PC-3 (cell line): Measurements from ENCODE around the gene SMOC2. TPM values are rescaled to one million over a fixed set of nuclear protein-coding genes. Genes with fewer than 3 reads are reported as not detected.

ENCODE experiments used
- ATAC-seq: fragments of 200-7000 bp; cut with Tn5 transposase; 2 replicates; pipeline ENCODE4 v1.9.1; 2020; ENCODE audit warnings: mild to moderate bottlenecking, moderate library complexity
- BruUV-seq: library from RNA; stranded (reverse); fragments of 400-500 nt; replicated peaks from 2 replicates; lab custom pipeline; 2021; lab: Mats Ljungman, UMichigan
- CTCF ChIA-PET: fragments of 300-600 bp; sonication (Branson Sonifier 250); formaldehyde crosslinking; loops from one replicate; lab custom pipeline; 2022; ENCODE audit warnings: antibody characterized with exemption; lab: Charles Lee
- POLR2A ChIA-PET: fragments of 300-600 bp; sonication (Branson Sonifier 250); formaldehyde crosslinking; loops from one replicate; lab custom pipeline; 2022; ENCODE audit warnings: antibody characterized with exemption; ENCODE audit not compliant: unreplicated experiment; lab: Charles Lee
- DNase-seq: peaks from one replicate; pipeline ENCODE4 v3.0.0-alpha.2; 2015
- H2AFZ ChIP-seq: fragments of 300-600 bp; sonication (generic); 2 replicates; pipeline ENCODE4 v1.6.0; 2016; ENCODE audit warnings: antibody characterized with exemption, low read length
- H3F3A ChIP-seq: fragments of 300-600 bp; sonication (generic); one replicate; pipeline ENCODE4 v1.6.0; 2017; ENCODE audit warnings: antibody characterized with exemption, low read length, control low read depth, mild to moderate bottlenecking; ENCODE audit not compliant: unreplicated experiment
- H3K27ac ChIP-seq: fragments of 300-600 bp; sonication (generic); 2 replicates; pipeline ENCODE4 v1.5.1; 2016; ENCODE audit warnings: mild to moderate bottlenecking, low read length
- H3K27me3 ChIP-seq: fragments of 300-600 bp; sonication (generic); 2 replicates; pipeline ENCODE4 v1.6.1; 2016; ENCODE audit warnings: low read length, mixed read lengths
- H3K36me3 ChIP-seq: fragments of 300-600 bp; sonication (generic); 2 replicates; pipeline ENCODE4 v1.6.1; 2016; ENCODE audit warnings: low read depth, mixed run types, low read length, mixed read lengths
- H3K4me1 ChIP-seq: fragments of 300-600 bp; sonication (generic); 2 replicates; pipeline ENCODE4 v1.5.1; 2016; ENCODE audit warnings: low read length; ENCODE audit not compliant: insufficient read depth
- H3K4me2 ChIP-seq: fragments of 300-600 bp; sonication (generic); 2 replicates; pipeline ENCODE4 v1.6.0; 2016; ENCODE audit warnings: low read length
- H3K4me3 ChIP-seq: fragments of 300-600 bp; sonication (generic); 2 replicates; pipeline ENCODE4 v1.5.1; 2016; ENCODE audit warnings: mild to moderate bottlenecking, low read length, mixed read lengths
- H3K79me2 ChIP-seq: fragments of 300-600 bp; sonication (generic); 2 replicates; pipeline ENCODE4 v1.6.1; 2017; ENCODE audit warnings: low read length, mixed read lengths
- H3K9ac ChIP-seq: fragments of 300-600 bp; sonication (generic); 2 replicates; pipeline ENCODE4 v1.6.0; 2016; ENCODE audit warnings: mild to moderate bottlenecking, low read length
- H3K9me2 ChIP-seq: fragments of 300-600 bp; sonication (generic); replicated peaks from 2 replicates; pipeline ENCODE4 v1.6.1; 2016; ENCODE audit warnings: mixed run types, low read length, mixed read lengths
- H3K9me3 ChIP-seq: fragments of 300-600 bp; sonication (generic); 2 replicates; pipeline ENCODE4 v1.6.1; 2016; ENCODE audit warnings: low read length, mixed read lengths
- H4K20me1 ChIP-seq: fragments of 300-600 bp; sonication (generic); 2 replicates; pipeline ENCODE4 v1.6.1; 2016; ENCODE audit warnings: low read length, mixed read lengths
- EZH2 ChIP-seq: fragments of 300-600 bp; sonication (generic); IDR thresholded peaks from one replicate; pipeline ENCODE4 v1.6.1; 2017; ENCODE audit warnings: antibody characterized with exemption, mild to moderate bottlenecking, low read length; ENCODE audit not compliant: unreplicated experiment
- EZH2phosphoT487 ChIP-seq: fragments of 300-600 bp; sonication (generic); IDR thresholded peaks from 2 replicates; pipeline ENCODE4 v1.6.1; 2018; ENCODE audit warnings: mild to moderate bottlenecking, antibody characterized with exemption, low read length, borderline replicate concordance
- intact Hi-C: fragments of 100-400 bp; cut with micrococcal nuclease; formaldehyde crosslinking; loops from 2 replicates; pipeline ENCODE4 v1.9.0; 2023
- total RNA-seq: library from RNA; depleted of rRNA; stranded (reverse); fragments of >200 nt; gene quantifications from 2 replicates; pipeline ENCODE4 v1.2.3, GENCODE V29; 2014
- TF ChIP-seq, protein P1 (sequence below): fragments of 300-600 bp; sonication (generic); conservative IDR thresholded peaks from 2 replicates; pipeline ENCODE4 v1.5.1; 2017; ENCODE audit warnings: antibody characterized with exemption, low read depth, mild to moderate bottlenecking, low read length

SMOC2 gene
- total RNA-seq, 1 experiment from 2014 or later = not detected

DNA sequence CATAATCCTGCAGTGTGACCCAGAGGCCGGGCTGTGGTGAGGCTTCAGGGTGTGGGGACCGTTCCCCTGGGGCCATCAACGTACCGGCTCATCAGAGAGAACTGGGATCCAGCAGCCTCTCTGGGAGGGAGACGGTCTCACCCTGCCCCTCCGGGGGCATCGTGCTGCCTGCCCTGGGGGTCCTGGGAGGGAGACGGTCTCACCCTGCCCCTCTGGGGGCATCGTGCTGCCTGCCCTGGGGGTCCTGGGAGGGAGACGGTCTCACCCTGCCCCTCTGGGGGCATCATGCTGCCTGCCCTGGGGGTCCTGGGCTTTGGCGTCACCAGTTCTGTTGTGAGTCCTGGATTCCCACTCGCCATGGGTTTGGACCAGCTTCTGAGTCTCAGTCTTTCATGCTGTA is 17.1 kb downstream of the SMOC2 start:
- H3K9ac ChIP-seq = no peak overlapping the region
- no peak for DNase-seq
- H3K79me2 ChIP-seq = no peaks in the 10 kb centered on the region
- no peak overlapping the region for H3K4me3 ChIP-seq
- POLR2A ChIA-PET = no interaction called here
- TF ChIP-seq EZH2 (no peak), EZH2phosphoT487 (no peak)
- TF ChIP-seq, protein P1, sequence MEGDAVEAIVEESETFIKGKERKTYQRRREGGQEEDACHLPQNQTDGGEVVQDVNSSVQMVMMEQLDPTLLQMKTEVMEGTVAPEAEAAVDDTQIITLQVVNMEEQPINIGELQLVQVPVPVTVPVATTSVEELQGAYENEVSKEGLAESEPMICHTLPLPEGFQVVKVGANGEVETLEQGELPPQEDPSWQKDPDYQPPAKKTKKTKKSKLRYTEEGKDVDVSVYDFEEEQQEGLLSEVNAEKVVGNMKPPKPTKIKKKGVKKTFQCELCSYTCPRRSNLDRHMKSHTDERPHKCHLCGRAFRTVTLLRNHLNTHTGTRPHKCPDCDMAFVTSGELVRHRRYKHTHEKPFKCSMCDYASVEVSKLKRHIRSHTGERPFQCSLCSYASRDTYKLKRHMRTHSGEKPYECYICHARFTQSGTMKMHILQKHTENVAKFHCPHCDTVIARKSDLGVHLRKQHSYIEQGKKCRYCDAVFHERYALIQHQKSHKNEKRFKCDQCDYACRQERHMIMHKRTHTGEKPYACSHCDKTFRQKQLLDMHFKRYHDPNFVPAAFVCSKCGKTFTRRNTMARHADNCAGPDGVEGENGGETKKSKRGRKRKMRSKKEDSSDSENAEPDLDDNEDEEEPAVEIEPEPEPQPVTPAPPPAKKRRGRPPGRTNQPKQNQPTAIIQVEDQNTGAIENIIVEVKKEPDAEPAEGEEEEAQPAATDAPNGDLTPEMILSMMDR = no peak
- no peaks in the 10 kb centered on the region for H4K20me1 ChIP-seq
- CTCF ChIA-PET = no interaction called here
- H2AFZ ChIP-seq = no peak overlapping the region
- H3K27ac ChIP-seq = no peak overlapping the region
- no TSS peak for BruUV-seq
- H3K27me3 ChIP-seq = peaks cover 10% of the 10 kb centered on the region; the same call in 1 of the 2 replicates
- H3K36me3 ChIP-seq = no peaks in the 10 kb centered on the region
- no peak overlapping the region for H3K4me2 ChIP-seq
- no peaks in the 10 kb centered on the region for H3K4me1 ChIP-seq
- no peaks in the 10 kb centered on the region for H3F3A ChIP-seq
- no peak for ATAC-seq
- no peaks in the 10 kb centered on the region for H3K9me2 ChIP-seq
- intact Hi-C loops = no loop called here
- H3K9me3 ChIP-seq = no peaks in the 10 kb centered on the region

DNA sequence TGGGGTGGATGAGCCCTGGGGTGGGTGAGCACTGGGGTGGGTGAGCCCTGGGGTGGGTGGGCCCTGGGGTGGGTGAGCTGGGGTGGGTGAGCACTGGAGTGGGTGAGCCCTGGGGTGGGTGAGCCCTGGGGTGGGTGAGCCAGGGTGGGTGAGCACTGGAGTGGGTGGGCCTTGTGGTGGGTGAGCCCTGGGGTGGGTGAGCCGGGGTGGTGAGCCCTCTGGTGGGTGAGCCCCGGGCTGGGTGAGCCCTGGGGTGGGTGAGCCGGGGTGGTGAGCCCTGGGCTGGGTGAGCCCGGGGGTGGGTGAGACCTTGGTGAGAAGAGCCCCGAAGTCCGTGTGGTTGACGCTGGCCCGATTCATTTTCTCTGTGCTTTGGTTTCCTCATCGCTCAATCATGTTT is 18.6 kb downstream of the SMOC2 start:
- Histone ChIP-seq H3K9me2 (no peaks in the 10 kb centered on the region), H2AFZ (no peak overlapping the region), H3K79me2 (no peaks in the 10 kb centered on the region), H3K4me1 (no peaks in the 10 kb centered on the region), H3F3A (no peaks in the 10 kb centered on the region), H3K36me3 (no peaks in the 10 kb centered on the region), H4K20me1 (no peaks in the 10 kb centered on the region), H3K9me3 (no peaks in the 10 kb centered on the region), H3K4me2 (no peak overlapping the region), H3K27me3 (peaks cover 18% of the 10 kb centered on the region), H3K9ac (no peak overlapping the region), H3K4me3 (no peak overlapping the region), H3K27ac (no peak overlapping the region)
- no peak for DNase-seq
- CTCF ChIA-PET = no interaction called here
- BruUV-seq = no TSS peak
- TF ChIP-seq, protein P1 = no peak
- TF ChIP-seq EZH2phosphoT487 (no peak), EZH2 (no peak)
- intact Hi-C loops = no loop called here
- POLR2A ChIA-PET = no interaction called here
- no peak for ATAC-seq

- CTCF ChIA-PET = no interaction called here
- no peaks in the 10 kb centered on the region for H3K36me3 ChIP-seq
- intact Hi-C loops = no loop called here
Measured at GRCh38 chr6:168462289-168462853, 21.4 kb downstream of the SMOC2 start.

More at GRCh38 chr6:168462289-168462853, 21.4 kb downstream of the SMOC2 start:
- H3K79me2 ChIP-seq = no peaks in the 10 kb centered on the region
- H3K4me1 ChIP-seq = no peaks in the 10 kb centered on the region
- H3K27me3 ChIP-seq = peaks cover 25% of the 10 kb centered on the region
- TF ChIP-seq EZH2phosphoT487 (no peak), EZH2 (no peak)
- TF ChIP-seq, protein P1 = no peak
- H3K27ac ChIP-seq = no peak overlapping the region
- no peak overlapping the region for H2AFZ ChIP-seq
- no peaks in the 10 kb centered on the region for H4K20me1 ChIP-seq
- BruUV-seq = no TSS peak
- no peak overlapping the region for H3K4me3 ChIP-seq
- H3K9me3 ChIP-seq = no peaks in the 10 kb centered on the region
- POLR2A ChIA-PET = no interaction called here
- DNase-seq (no peak), ATAC-seq (no peak)
- no peak overlapping the region for H3K9ac ChIP-seq
- H3K9me2 ChIP-seq = no peaks in the 10 kb centered on the region
- no peak overlapping the region for H3K4me2 ChIP-seq
- H3F3A ChIP-seq = no peaks in the 10 kb centered on the region
